Peyer's patch (tissue), 4 donors: ENCODE data around the gene F8. TPM values are rescaled to one million over a fixed set of nuclear protein-coding genes. Genes with fewer than 3 reads are reported as not detected.

Experiments
- DNase-seq, 3 donors: peaks; one replicate each; pipeline ENCODE4 v3.0.0-alpha.2; 2017 to 2019
- H3K27ac ChIP-seq, 4 donors: fragments of 200-600 bp; sonication (generic); one replicate each; pipeline ENCODE4 v1.5.1; 2016 to 2019
- H3K27me3 ChIP-seq, 2 donors: fragments of 200-600 bp; sonication (generic); one replicate each; pipeline ENCODE4 v1.5.1; 2019
- H3K36me3 ChIP-seq, 3 donors: fragments of 200-600 bp; sonication (generic); one replicate each; pipeline ENCODE4 v1.5.1; 2016 to 2019
- H3K4me1 ChIP-seq, 4 donors: fragments of 200-600 bp; sonication (generic); one replicate each; pipeline ENCODE4 v1.5.1; 2016 to 2019
- H3K4me3 ChIP-seq, 4 donors: fragments of 200-600 bp; sonication (generic); 1 replicate in 3 of 4; 2 replicates in 1 of 4; pipeline ENCODE4 v1.5.1; 2016 to 2019; ENCODE audit warnings: mild to moderate bottlenecking in 1 of 4
- H3K9me3 ChIP-seq, 4 donors: fragments of 200-600 bp; sonication (generic); one replicate each; pipeline ENCODE4 v1.5.1; 2016 to 2019; ENCODE audit warnings: mild to moderate bottlenecking in 1 of 4
- CTCF ChIP-seq, 6 experiments: fragments of 450-650 bp in 4 of 6; fragments of 200-600 bp in 2 of 6; sonication (generic) in 1 of 6; IDR thresholded peaks; one replicate each; pipeline ENCODE4 v1.5.1; 2017 to 2019; ENCODE audit warnings: antibody characterized with exemption in 6 of 6, mild to moderate bottlenecking in 3 of 6, moderate library complexity in 1 of 6
- POLR2A ChIP-seq, 2 donors: fragments of 450-650 bp; IDR thresholded peaks; one replicate each; pipeline ENCODE4 v1.5.1; 2017; ENCODE audit warnings: antibody characterized with exemption in 2 of 2, mild to moderate bottlenecking in 2 of 2, moderate library complexity in 2 of 2
- small RNA-seq, 2 donors: library from RNA; depleted of rRNA; stranded (forward); fragments of <200 nt; gene quantifications; one replicate each; pipeline ENCODE3, GENCODE V24; 2016
- total RNA-seq, 4 donors: library from RNA; depleted of rRNA; stranded (reverse); fragments of >200 nt; gene quantifications; one replicate each; pipeline ENCODE4 v1.1.0, GENCODE V29; 2016

The F8 gene
- total RNA-seq, 4 donors from 2014 or later, result 1.5 to 19.8 (median 4.6) TPM

GRCh38 chrX:154791467-154791866 lies 231.1 kb downstream of the F8 start:
- no peaks in the 10 kb centered on the region for H3K9me3 ChIP-seq
- H3K4me3 ChIP-seq, result no peak overlapping the region
- no peak for DNase-seq
- no peaks in the 10 kb centered on the region for H3K27me3 ChIP-seq
- no peaks in the 10 kb centered on the region for H3K4me1 ChIP-seq
- H3K36me3 ChIP-seq, result no peaks in the 10 kb centered on the region
- TF ChIP-seq CTCF (IDR thresholded peaks at IDR 0.05), result no peak
- no peak for TF ChIP-seq POLR2A (IDR thresholded peaks at IDR 0.05)
- H3K27ac ChIP-seq, result no peak overlapping the region

Small RNA genes within 50 kb of the gene (small RNA-seq; reads per million reads assigned to genes)
- 0 reads per million in 2 donors for gene MIR1184-1

Other genes with a start within 250 kb of the F8 start
- 10 to 100 TPM; 33.0 to 88.8 (median 65.4) TPM for gene MPP1, start 217.2 kb downstream of the F8 start, total RNA-seq
- gene SMIM9, start 188.1 kb downstream of the F8 start, total RNA-seq, result not detected
- 10 to 100 TPM in 2 of 4 donors, 1 to 10 TPM in 2; 4.0 to 17.4 (median 9.5) TPM for gene F8A1, start 136.4 kb downstream of the F8 start, total RNA-seq
- gene FUNDC2, start 4.1 kb upstream of the F8 start, total RNA-seq, result 10 to 100 TPM; 20.7 to 41.7 (median 35.1) TPM
- 10 to 100 TPM in 2 of 4 donors, 1 to 10 TPM in 2; 3.8 to 20.6 (median 11.8) TPM for gene CMC4, start 48.4 kb upstream of the F8 start, total RNA-seq
- gene MTCP1, start 48.4 kb upstream of the F8 start, total RNA-seq, result 1 to 10 TPM; 1.2 to 8.3 (median 4.2) TPM
- 10 to 100 TPM; 14.7 to 24.8 (median 18.6) TPM for gene BRCC3, start 48.8 kb upstream of the F8 start, total RNA-seq
- 10 to 100 TPM; 11.7 to 31.9 (median 21.8) TPM for gene VBP1, start 193.7 kb upstream of the F8 start, total RNA-seq
- gene RAB39B, start 241.8 kb upstream of the F8 start, total RNA-seq, result 1 to 10 TPM in 1 of 4 donors, under 1 TPM in 2, not detected in 1; 0.35 to 3.3 (median 0.80) TPM